ENCODE data around the gene SMIM10L2A. TPM values are rescaled to one million over a fixed set of nuclear protein-coding genes. Genes with fewer than 3 reads are reported as not detected.

The SMIM10L2A gene
- total RNA-seq, 1 experiment from 2014 or later, result 18.3 TPM

- Histone ChIP-seq H3K9me3 (ENCODE audit: control insufficient read depth, low read depth, low read length) (no peaks in the 10 kb centered on the region), H3K18ac (ENCODE audit: insufficient read length, low read depth, low read length) (no peak overlapping the region), H4K20me1 (ENCODE audit: control insufficient read depth, insufficient read depth, insufficient read length) (no peaks in the 10 kb centered on the region), H3K23me2 (ENCODE audit: insufficient read length, low read depth, low read length, poor library complexity, severe bottlenecking) (no peaks in the 10 kb centered on the region), H2BK120ac (ENCODE audit: low read depth, low read length, poor library complexity, severe bottlenecking) (no peak overlapping the region), H3K14ac (ENCODE audit: insufficient read depth, low read length) (no peak overlapping the region), H3T11ph (ENCODE audit: low read length) (no peak overlapping the region), H3K4me2 (ENCODE audit: insufficient read depth, insufficient read length, low read length) (no peak overlapping the region), H4K91ac (ENCODE audit: insufficient read length, low read depth, low read length) (no peak overlapping the region), H3K56ac (ENCODE audit: insufficient read length, low read depth, low read length) (no peak overlapping the region), H2AK5ac (ENCODE audit: insufficient read length, low read length) (no peak overlapping the region), H3K23ac (ENCODE audit: insufficient read length, low read depth, low read length) (no peak overlapping the region), H4K8ac (replicated peaks; ENCODE audit: insufficient read length, low read depth, low read length) (no peak overlapping the region), H2BK5ac (ENCODE audit: insufficient read length, low read length) (no peak overlapping the region), H3K79me2 (ENCODE audit: insufficient read depth, low read length) (no peaks in the 10 kb centered on the region), H2AFZ (ENCODE audit: low read length) (no peak overlapping the region), H3K9ac (ENCODE audit: extremely low read depth, insufficient read length, low read length) (no peak overlapping the region), H2BK12ac (ENCODE audit: insufficient read length, low read depth, low read length) (no peak overlapping the region), H2BK15ac (ENCODE audit: low read depth, low read length) (no peak overlapping the region), H3K27me3 (ENCODE audit: insufficient read depth, low read length) (no peaks in the 10 kb centered on the region), H3K4me1 (ENCODE audit: insufficient read depth, low read length) (no peaks in the 10 kb centered on the region), H3K79me1 (ENCODE audit: insufficient read depth, low read depth, low read length, poor library complexity, severe bottlenecking) (no peaks in the 10 kb centered on the region), H3K4ac (ENCODE audit: low read depth, low read length) (no peak overlapping the region), H4K5ac (ENCODE audit: insufficient read length, low read depth, low read length) (no peak overlapping the region), H2BK20ac (ENCODE audit: low read depth, low read length, poor library complexity, severe bottlenecking) (no peak overlapping the region), H3K27ac (ENCODE audit: insufficient read length, low read depth, low read length) (no peak overlapping the region)
- peaks cover 0 to 19% (median 7%) of the 10 kb centered on the region in 3 experiments for H3K36me3 Mint-ChIP-seq (ENCODE audit: insufficient read depth in 1 of 3, low read depth in 3 of 3)
- H3K4me1 Mint-ChIP-seq, result 0 out of 4 replicates have a peak, but pooled peaks cover 0 to 2% of the 10 kb centered on the region in 2 experiments
- no CpG with 5 or more reads among the region's 32 CpGs for WGBS (ENCODE audit: extremely low coverage, insufficient read length, low lambda C conversion rate)
- peaks cover 57 to 80% of the 10 kb centered on the region in 2 experiments for H3K9me3 Mint-ChIP-seq
- no peak overlapping the region; a peak in 1 of 7 replicates for H3K27ac Mint-ChIP-seq
- no peak overlapping the region; a peak in 1 of 5 replicates for H3K4me3 Mint-ChIP-seq
- TF ChIP-seq CTCF (conservative IDR thresholded peaks at IDR 0.05), result no peak
- H3K27me3 Mint-ChIP-seq (ENCODE audit: low read depth), result peaks cover 8% of the 10 kb centered on the region
- no peak for DNase-seq
Observed at GRCh38 chrX:135436456-135436855, 14.7 kb downstream of the SMIM10L2A start.
